Neural cell (in vitro differentiated cells): Measurements from ENCODE around the gene METTL1.

Experiments used
- EZH2 ChIP-seq: fragments of 200-600, 300-800 bp; shearing (Covaris generic), sonication (generic); IDR thresholded peaks from 2 replicates; pipeline ENCODE4 v1.6.1; 2014; ENCODE audit warnings: antibody characterized with exemption, low read length, borderline replicate concordance, mild to moderate bottlenecking; ENCODE audit not compliant: insufficient read depth, poor library complexity, severe bottlenecking
- MXI1 ChIP-seq: fragments of 450-650 bp; conservative IDR thresholded peaks from 2 replicates; pipeline ENCODE4 v1.6.1; 2014; ENCODE audit warnings: antibody characterized with exemption, mild to moderate bottlenecking; ENCODE audit not compliant: poor library complexity, severe bottlenecking
- POLR2AphosphoS5 ChIP-seq: IDR thresholded peaks from 2 replicates; pipeline ENCODE4 v1.6.1; 2012
- TAF1 ChIP-seq: IDR thresholded peaks from 2 replicates; pipeline ENCODE4 v1.6.1; 2012; ENCODE audit warnings: low read depth
- TF ChIP-seq, protein P1 (sequence below): fragments of 450-650 bp; IDR thresholded peaks from 2 replicates; pipeline ENCODE4 v1.5.1; 2014; ENCODE audit warnings: antibody characterized with exemption, mild to moderate bottlenecking, moderate library complexity; ENCODE audit not compliant: poor library complexity, severe bottlenecking
- TF ChIP-seq, protein P2 (sequence below): IDR thresholded peaks from 2 replicates; pipeline ENCODE4 v1.6.1; 2012; ENCODE audit warnings: borderline replicate concordance

DNA sequence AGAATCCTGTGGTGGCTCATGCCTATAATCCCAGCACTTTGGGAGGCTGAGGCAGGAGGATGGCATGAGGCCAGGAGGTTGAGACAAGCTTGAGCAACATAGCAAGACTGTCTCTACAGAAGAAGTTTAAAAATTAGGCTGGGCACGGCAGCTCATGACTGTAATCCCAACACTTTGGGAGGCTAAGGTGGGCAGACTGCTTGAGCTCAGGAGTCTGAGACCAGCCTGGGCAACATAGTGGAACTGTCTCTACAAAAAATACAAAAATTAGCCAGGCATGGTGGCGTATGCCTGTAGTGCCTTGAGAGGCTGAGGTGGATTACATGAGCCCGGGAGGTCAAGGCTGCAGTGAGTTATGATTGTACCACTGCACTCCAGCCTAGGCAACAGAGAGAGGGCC, 4.0 kb downstream of the METTL1 start:
- TF ChIP-seq MXI1, result no peak
- TF ChIP-seq, protein P1, sequence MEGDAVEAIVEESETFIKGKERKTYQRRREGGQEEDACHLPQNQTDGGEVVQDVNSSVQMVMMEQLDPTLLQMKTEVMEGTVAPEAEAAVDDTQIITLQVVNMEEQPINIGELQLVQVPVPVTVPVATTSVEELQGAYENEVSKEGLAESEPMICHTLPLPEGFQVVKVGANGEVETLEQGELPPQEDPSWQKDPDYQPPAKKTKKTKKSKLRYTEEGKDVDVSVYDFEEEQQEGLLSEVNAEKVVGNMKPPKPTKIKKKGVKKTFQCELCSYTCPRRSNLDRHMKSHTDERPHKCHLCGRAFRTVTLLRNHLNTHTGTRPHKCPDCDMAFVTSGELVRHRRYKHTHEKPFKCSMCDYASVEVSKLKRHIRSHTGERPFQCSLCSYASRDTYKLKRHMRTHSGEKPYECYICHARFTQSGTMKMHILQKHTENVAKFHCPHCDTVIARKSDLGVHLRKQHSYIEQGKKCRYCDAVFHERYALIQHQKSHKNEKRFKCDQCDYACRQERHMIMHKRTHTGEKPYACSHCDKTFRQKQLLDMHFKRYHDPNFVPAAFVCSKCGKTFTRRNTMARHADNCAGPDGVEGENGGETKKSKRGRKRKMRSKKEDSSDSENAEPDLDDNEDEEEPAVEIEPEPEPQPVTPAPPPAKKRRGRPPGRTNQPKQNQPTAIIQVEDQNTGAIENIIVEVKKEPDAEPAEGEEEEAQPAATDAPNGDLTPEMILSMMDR, result no peak
- TF ChIP-seq EZH2, result no peak
- no peak for TF ChIP-seq POLR2AphosphoS5
- no peak for TF ChIP-seq TAF1
- TF ChIP-seq, protein P2, sequence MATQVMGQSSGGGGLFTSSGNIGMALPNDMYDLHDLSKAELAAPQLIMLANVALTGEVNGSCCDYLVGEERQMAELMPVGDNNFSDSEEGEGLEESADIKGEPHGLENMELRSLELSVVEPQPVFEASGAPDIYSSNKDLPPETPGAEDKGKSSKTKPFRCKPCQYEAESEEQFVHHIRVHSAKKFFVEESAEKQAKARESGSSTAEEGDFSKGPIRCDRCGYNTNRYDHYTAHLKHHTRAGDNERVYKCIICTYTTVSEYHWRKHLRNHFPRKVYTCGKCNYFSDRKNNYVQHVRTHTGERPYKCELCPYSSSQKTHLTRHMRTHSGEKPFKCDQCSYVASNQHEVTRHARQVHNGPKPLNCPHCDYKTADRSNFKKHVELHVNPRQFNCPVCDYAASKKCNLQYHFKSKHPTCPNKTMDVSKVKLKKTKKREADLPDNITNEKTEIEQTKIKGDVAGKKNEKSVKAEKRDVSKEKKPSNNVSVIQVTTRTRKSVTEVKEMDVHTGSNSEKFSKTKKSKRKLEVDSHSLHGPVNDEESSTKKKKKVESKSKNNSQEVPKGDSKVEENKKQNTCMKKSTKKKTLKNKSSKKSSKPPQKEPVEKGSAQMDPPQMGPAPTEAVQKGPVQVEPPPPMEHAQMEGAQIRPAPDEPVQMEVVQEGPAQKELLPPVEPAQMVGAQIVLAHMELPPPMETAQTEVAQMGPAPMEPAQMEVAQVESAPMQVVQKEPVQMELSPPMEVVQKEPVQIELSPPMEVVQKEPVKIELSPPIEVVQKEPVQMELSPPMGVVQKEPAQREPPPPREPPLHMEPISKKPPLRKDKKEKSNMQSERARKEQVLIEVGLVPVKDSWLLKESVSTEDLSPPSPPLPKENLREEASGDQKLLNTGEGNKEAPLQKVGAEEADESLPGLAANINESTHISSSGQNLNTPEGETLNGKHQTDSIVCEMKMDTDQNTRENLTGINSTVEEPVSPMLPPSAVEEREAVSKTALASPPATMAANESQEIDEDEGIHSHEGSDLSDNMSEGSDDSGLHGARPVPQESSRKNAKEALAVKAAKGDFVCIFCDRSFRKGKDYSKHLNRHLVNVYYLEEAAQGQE, result no peak
